GM13977 (cell line): ENCODE data around the gene NF1.

Experiments
- DNase-seq: peaks from one replicate; pipeline ENCODE4 v3.0.0; 2012; ENCODE audit warnings: low spot score
- CTCF ChIP-seq: IDR thresholded peaks from 2 replicates; pipeline ENCODE4 v1.5.1; 2012; ENCODE audit warnings: mild to moderate bottlenecking, control low read depth; ENCODE audit not compliant: insufficient read depth; ENCODE audit errors: extremely low read depth, missing control alignments
- in situ Hi-C: fragments of 300-500 bp; cut with MboI; formaldehyde crosslinking; loops from one replicate; pipeline ENCODE4 v1.12.0; 2022; ENCODE audit warnings: low sequenced_read_pairs, low pct_unique_long_range_greater_than_20kb, mixed read lengths, inconsistent platforms; ENCODE audit not compliant: unreplicated experiment

Gene NF1

GRCh38 chr17:31386542-31387075, 291.8 kb downstream of the NF1 start:
- no peak for TF ChIP-seq CTCF
- no peak for DNase-seq
- in situ Hi-C loops: no loop called here

- DNase-seq: no peak
- in situ Hi-C loops: no loop called here
- TF ChIP-seq CTCF: no peak
Observed at GRCh38 chr17:31387438-31387837, 292.7 kb downstream of the NF1 start.

- DNase-seq: peak; percentile 3
- in situ Hi-C loops: no loop called here
- no peak for TF ChIP-seq CTCF
Observed at GRCh38 chr17:31388351-31388750, 293.6 kb downstream of the NF1 start.

- peak; percentile 75 for DNase-seq
- peak; percentile 73 for TF ChIP-seq CTCF
- in situ Hi-C loops: no loop called here
Observed at GRCh38 chr17:31388770-31389656, 294.2 kb downstream of the NF1 start.

- no peak for TF ChIP-seq CTCF
- peak; percentile 19 for DNase-seq
- in situ Hi-C loops: no loop called here
Observed at GRCh38 chr17:31389657-31390381, 295.0 kb downstream of the NF1 start.

- peak; percentile 18 for DNase-seq
- in situ Hi-C loops: no loop called here
- no peak for TF ChIP-seq CTCF
Observed at GRCh38 chr17:31390426-31390747, 295.6 kb downstream of the NF1 start.
